ENCODE measurements around the gene STK33.

Gene STK33

GRCh38 chr11:8387141-8387540 is 206.9 kb downstream of the STK33 start:
- 100% methylated on average over 6 of the region's 7 CpGs for WGBS (ENCODE audit: insufficient coverage)
- Histone ChIP-seq H3K4me3 (ENCODE audit: control insufficient read depth in 1 of 7, extremely low read depth in 1 of 7, insufficient read depth in 4 of 7, low read depth in 2 of 7, low read length in 6 of 7) (no peak overlapping the region), H3K27ac (ENCODE audit: insufficient read depth in 1 of 2, low read depth in 1 of 2, low read length in 2 of 2, poor library complexity in 1 of 2, severe bottlenecking in 2 of 2) (no peak overlapping the region), H3K27me3 (replicated peaks in 2 of 5; ENCODE audit: control insufficient read depth in 4 of 5, insufficient read depth in 5 of 5, low read length in 4 of 5) (no peaks in the 10 kb centered on the region), H3K4me1 (ENCODE audit: control extremely low read depth in 1 of 4, control insufficient read depth in 4 of 4, insufficient read depth in 4 of 4, low read length in 3 of 4) (peaks cover 0 to 14% (median 5%) of the 10 kb centered on the region in 4 experiments), H3K36me3 (ENCODE audit: control insufficient read depth in 4 of 4, insufficient read depth in 4 of 4, low read length in 3 of 4) (no peaks in the 10 kb centered on the region), H3K9me3 (ENCODE audit: control extremely low read depth in 1 of 5, control insufficient read depth in 4 of 5, insufficient read depth in 2 of 5, low read depth in 1 of 5, low read length in 4 of 5) (no peaks in the 10 kb centered on the region)
- CTCF ChIA-PET, result no interaction called here
- POLR2A ChIA-PET, result no interaction called here
- no peak for DNase-seq

- ChIA-PET CTCF (no interaction called here), POLR2A (no interaction called here)
- no peaks in the 10 kb centered on the region for H3K36me3 ChIP-seq (ENCODE audit: control insufficient read depth in 4 of 4, insufficient read depth in 4 of 4, low read length in 3 of 4)
- 97% methylated on average over 11 of the region's 12 CpGs for WGBS (ENCODE audit: insufficient coverage)
- H3K27me3 ChIP-seq (replicated peaks in 2 of 5; ENCODE audit: control insufficient read depth in 4 of 5, insufficient read depth in 5 of 5, low read length in 4 of 5), result no peaks in the 10 kb centered on the region
- H3K9me3 ChIP-seq (ENCODE audit: control extremely low read depth in 1 of 5, control insufficient read depth in 4 of 5, insufficient read depth in 2 of 5, low read depth in 1 of 5, low read length in 4 of 5), result no peaks in the 10 kb centered on the region
- no peak for DNase-seq
- H3K4me1 ChIP-seq (ENCODE audit: control extremely low read depth in 1 of 4, control insufficient read depth in 4 of 4, insufficient read depth in 4 of 4, low read length in 3 of 4), result peaks cover 0 to 14% (median 5%) of the 10 kb centered on the region in 4 experiments
- no peak overlapping the region for H3K27ac ChIP-seq (ENCODE audit: insufficient read depth in 1 of 2, low read depth in 1 of 2, low read length in 2 of 2, poor library complexity in 1 of 2, severe bottlenecking in 2 of 2)
- H3K4me3 ChIP-seq (ENCODE audit: control insufficient read depth in 1 of 7, extremely low read depth in 1 of 7, insufficient read depth in 4 of 7, low read depth in 2 of 7, low read length in 6 of 7), result no peak overlapping the region
Observed at GRCh38 chr11:8386134-8386864, 207.7 kb downstream of the STK33 start.

GRCh38 chr11:8384199-8384821 is 209.7 kb downstream of the STK33 start:
- Histone ChIP-seq H3K9me3 (ENCODE audit: control extremely low read depth in 1 of 5, control insufficient read depth in 4 of 5, insufficient read depth in 2 of 5, low read depth in 1 of 5, low read length in 4 of 5) (no peaks in the 10 kb centered on the region), H3K27ac (ENCODE audit: insufficient read depth in 1 of 2, low read depth in 1 of 2, low read length in 2 of 2, poor library complexity in 1 of 2, severe bottlenecking in 2 of 2) (no peak overlapping the region), H3K4me3 (ENCODE audit: control insufficient read depth in 1 of 7, extremely low read depth in 1 of 7, insufficient read depth in 4 of 7, low read depth in 2 of 7, low read length in 6 of 7) (no peak overlapping the region), H3K4me1 (ENCODE audit: control extremely low read depth in 1 of 4, control insufficient read depth in 4 of 4, insufficient read depth in 4 of 4, low read length in 3 of 4) (peaks cover 0 to 12% (median 5%) of the 10 kb centered on the region in 4 experiments), H3K36me3 (ENCODE audit: control insufficient read depth in 4 of 4, insufficient read depth in 4 of 4, low read length in 3 of 4) (no peaks in the 10 kb centered on the region), H3K27me3 (replicated peaks in 2 of 5; ENCODE audit: control insufficient read depth in 4 of 5, insufficient read depth in 5 of 5, low read length in 4 of 5) (no peaks in the 10 kb centered on the region)
- ChIA-PET CTCF (interaction anchor here (0.7 to 1.6 kb wide), 4 partner anchors 28 to 249 kb away, joined by 3 to 5 read pairs (median 3); no protein-coding TSS in a partner anchor), POLR2A (no interaction called here)
- 89% methylated on average over 19 of the region's 19 CpGs for WGBS (ENCODE audit: insufficient coverage)
- peak; percentile 39 to 77 (median 74) for DNase-seq

GRCh38 chr11:8383627-8384026 is 210.4 kb downstream of the STK33 start:
- DNase-seq, result no peak
- ChIA-PET CTCF (interaction anchor here (1.0 to 1.6 kb wide), 3 partner anchors 29 to 182 kb away, joined by 3 to 5 read pairs (median 3); no protein-coding TSS in a partner anchor), POLR2A (no interaction called here)
- H3K4me1 ChIP-seq (ENCODE audit: control extremely low read depth in 1 of 4, control insufficient read depth in 4 of 4, insufficient read depth in 4 of 4, low read length in 3 of 4), result peaks cover 0 to 5% (median 1%) of the 10 kb centered on the region in 4 experiments
- no peaks in the 10 kb centered on the region for H3K36me3 ChIP-seq (ENCODE audit: control insufficient read depth in 4 of 4, insufficient read depth in 4 of 4, low read length in 3 of 4)
- no peaks in the 10 kb centered on the region for H3K27me3 ChIP-seq (replicated peaks in 2 of 5; ENCODE audit: control insufficient read depth in 4 of 5, insufficient read depth in 5 of 5, low read length in 4 of 5)
- H3K27ac ChIP-seq (ENCODE audit: insufficient read depth in 1 of 2, low read depth in 1 of 2, low read length in 2 of 2, poor library complexity in 1 of 2, severe bottlenecking in 2 of 2), result no peak overlapping the region
- H3K4me3 ChIP-seq (ENCODE audit: control insufficient read depth in 1 of 7, extremely low read depth in 1 of 7, insufficient read depth in 4 of 7, low read depth in 2 of 7, low read length in 6 of 7), result no peak overlapping the region
- WGBS (ENCODE audit: insufficient coverage), result 86% methylated on average over 1 of the region's 3 CpGs
- H3K9me3 ChIP-seq (ENCODE audit: control extremely low read depth in 1 of 5, control insufficient read depth in 4 of 5, insufficient read depth in 2 of 5, low read depth in 1 of 5, low read length in 4 of 5), result no peaks in the 10 kb centered on the region

GRCh38 chr11:8383227-8383626 is 210.8 kb downstream of the STK33 start:
- H3K36me3 ChIP-seq (ENCODE audit: control insufficient read depth in 4 of 4, insufficient read depth in 4 of 4, low read length in 3 of 4), result no peaks in the 10 kb centered on the region
- ChIA-PET POLR2A (no interaction called here), CTCF (interaction anchor here (1.0 to 1.6 kb wide), 3 partner anchors 29 to 182 kb away, joined by 3 to 5 read pairs (median 3); no protein-coding TSS in a partner anchor)
- H3K4me3 ChIP-seq (ENCODE audit: control insufficient read depth in 1 of 7, extremely low read depth in 1 of 7, insufficient read depth in 4 of 7, low read depth in 2 of 7, low read length in 6 of 7), result no peak overlapping the region
- DNase-seq, result no peak
- H3K4me1 ChIP-seq (ENCODE audit: control extremely low read depth in 1 of 4, control insufficient read depth in 4 of 4, insufficient read depth in 4 of 4, low read length in 3 of 4), result peaks cover 0 to 2% (median under 1%) of the 10 kb centered on the region in 4 experiments
- H3K27me3 ChIP-seq (replicated peaks in 2 of 5; ENCODE audit: control insufficient read depth in 4 of 5, insufficient read depth in 5 of 5, low read length in 4 of 5), result no peaks in the 10 kb centered on the region
- WGBS (ENCODE audit: insufficient coverage), result no CpG with 5 or more reads among the region's 1 CpG
- H3K9me3 ChIP-seq (ENCODE audit: control extremely low read depth in 1 of 5, control insufficient read depth in 4 of 5, insufficient read depth in 2 of 5, low read depth in 1 of 5, low read length in 4 of 5), result no peaks in the 10 kb centered on the region
- H3K27ac ChIP-seq (ENCODE audit: insufficient read depth in 1 of 2, low read depth in 1 of 2, low read length in 2 of 2, poor library complexity in 1 of 2, severe bottlenecking in 2 of 2), result no peak overlapping the region

- DNase-seq, result no peak
- CTCF ChIA-PET, result interaction anchor here (1.1 to 1.6 kb wide), 2 partner anchors 183 to 190 kb away, joined by 3 read pairs; no protein-coding TSS in a partner anchor
Observed at GRCh38 chr11:8382436-8383053, 211.5 kb downstream of the STK33 start.

More at GRCh38 chr11:8382436-8383053, 211.5 kb downstream of the STK33 start:
- H3K27ac ChIP-seq (ENCODE audit: insufficient read depth in 1 of 2, low read depth in 1 of 2, low read length in 2 of 2, poor library complexity in 1 of 2, severe bottlenecking in 2 of 2), result no peak overlapping the region
- POLR2A ChIA-PET, result no interaction called here
- no peaks in the 10 kb centered on the region for H3K27me3 ChIP-seq (replicated peaks in 2 of 5; ENCODE audit: control insufficient read depth in 4 of 5, insufficient read depth in 5 of 5, low read length in 4 of 5)
- no peaks in the 10 kb centered on the region for H3K9me3 ChIP-seq (ENCODE audit: control extremely low read depth in 1 of 5, control insufficient read depth in 4 of 5, insufficient read depth in 2 of 5, low read depth in 1 of 5, low read length in 4 of 5)
- no peaks in the 10 kb centered on the region for H3K36me3 ChIP-seq (ENCODE audit: control insufficient read depth in 4 of 4, insufficient read depth in 4 of 4, low read length in 3 of 4)
- no peak overlapping the region for H3K4me3 ChIP-seq (ENCODE audit: control insufficient read depth in 1 of 7, extremely low read depth in 1 of 7, insufficient read depth in 4 of 7, low read depth in 2 of 7, low read length in 6 of 7)
- H3K4me1 ChIP-seq (ENCODE audit: control extremely low read depth in 1 of 4, control insufficient read depth in 4 of 4, insufficient read depth in 4 of 4, low read length in 3 of 4), result peaks cover 0 to 2% (median 0%) of the 10 kb centered on the region in 4 experiments
- 93% methylated on average over 9 of the region's 9 CpGs for WGBS (ENCODE audit: insufficient coverage)

Data from common myeloid progenitor, CD34-positive (primary cell).